Right ventricle myocardium superior (tissue), 1 donor: ENCODE results near the gene FANCC. TPM values are rescaled to one million over a fixed set of nuclear protein-coding genes. Genes with fewer than 3 reads are reported as not detected.

Experiments used
- ATAC-seq: fragments of 200-7000 bp; cut with Tn5 transposase; one replicate; pipeline ENCODE4 v1.9.1; 2020; ENCODE audit warnings: mild to moderate bottlenecking; ENCODE audit not compliant: poor library complexity
- DNase-seq: peaks from one replicate; pipeline ENCODE4 v3.0.0-alpha.2; 2020
- intact Hi-C: fragments of 100-400 bp; cut with DNase I; formaldehyde crosslinking; loops from one replicate; pipeline ENCODE4 v1.11.2; 2022
- total RNA-seq: library from RNA; stranded (reverse); fragmentation: NEBNext Ultra II Directional; extraction: Animal tissue kit (Norgen Biotek cat#: 25700); gene quantifications from one replicate; pipeline ENCODE4 v1.2.1, GENCODE V29; 2021
- donor health status: DM: no; HTN: yes; CAD: no; lungs with severe emphysema.

The FANCC gene
- total RNA-seq, 1 donor from 2014 or later = 4.6 TPM

DNA sequence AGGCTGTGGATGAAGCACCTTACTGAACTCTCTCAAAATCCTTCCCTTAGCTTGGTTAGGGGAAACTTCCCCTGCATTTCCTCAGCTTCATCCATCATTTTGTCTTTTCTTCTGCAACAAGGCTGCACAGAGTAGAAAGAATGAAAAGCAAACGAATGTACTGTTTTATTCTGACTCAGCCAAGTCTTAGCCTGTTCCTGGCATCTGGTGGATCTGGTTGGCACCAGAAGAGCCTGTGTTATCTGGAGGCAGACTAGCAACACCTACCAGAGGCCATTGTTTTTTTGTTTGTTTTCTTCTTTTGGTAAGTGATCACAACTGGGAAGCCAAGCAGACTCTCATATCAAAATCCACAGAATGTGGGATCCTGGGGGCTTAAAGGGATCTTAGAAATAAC, 200.7 kb downstream of the FANCC start:
- intact Hi-C loops = no loop called here
- ATAC-seq = peak; percentile 40
- DNase-seq = no peak

DNA sequence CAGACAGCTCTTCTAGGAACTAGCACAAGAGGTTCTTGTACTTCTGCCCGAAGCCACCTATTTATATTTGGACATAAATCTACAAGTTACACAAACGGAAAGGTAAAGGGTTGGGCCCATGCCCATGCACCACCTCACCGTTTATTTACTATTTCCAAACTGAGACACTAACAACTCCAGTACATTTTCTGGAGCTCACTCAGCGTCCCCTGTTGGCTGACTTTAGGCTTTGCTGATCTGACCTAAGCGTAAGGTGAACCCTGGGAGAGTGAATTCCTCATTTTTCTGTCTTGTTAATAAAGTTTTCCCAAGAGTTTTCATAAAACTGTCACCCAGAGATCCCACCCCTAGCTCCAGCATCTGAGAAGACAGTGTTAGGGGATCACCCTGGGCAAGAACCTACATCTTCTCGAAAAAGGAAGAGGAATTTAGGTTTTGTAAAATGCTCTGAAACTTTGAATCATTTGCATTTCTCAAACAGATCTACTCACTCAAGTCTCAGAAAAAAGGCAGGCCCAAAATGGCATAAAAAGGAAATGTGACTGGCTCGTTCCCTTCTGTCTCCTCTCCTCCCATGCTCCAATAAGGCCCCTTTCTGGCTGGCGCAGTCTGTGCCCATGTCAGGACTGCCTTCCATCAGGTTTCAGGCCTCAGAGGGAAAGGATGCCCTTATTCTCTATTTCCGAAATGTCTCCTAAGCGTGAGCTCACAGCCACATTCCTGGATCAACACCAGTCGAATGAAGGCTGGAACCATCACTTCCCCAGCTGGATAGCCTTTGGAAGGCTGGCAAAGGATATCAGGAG, 201.3 kb downstream of the FANCC start:
- DNase-seq = no peak
- ATAC-seq = peak; percentile 55
- intact Hi-C loops = no loop called here

GRCh38 chr9:95115104-95115503, 202.4 kb downstream of the FANCC start:
- ATAC-seq (no peak), DNase-seq (no peak)
- intact Hi-C loops = no loop called here

- no peak for DNase-seq
- no peak for ATAC-seq
- intact Hi-C loops = no loop called here
Measured at GRCh38 chr9:95112436-95113280, 204.9 kb downstream of the FANCC start.

DNA sequence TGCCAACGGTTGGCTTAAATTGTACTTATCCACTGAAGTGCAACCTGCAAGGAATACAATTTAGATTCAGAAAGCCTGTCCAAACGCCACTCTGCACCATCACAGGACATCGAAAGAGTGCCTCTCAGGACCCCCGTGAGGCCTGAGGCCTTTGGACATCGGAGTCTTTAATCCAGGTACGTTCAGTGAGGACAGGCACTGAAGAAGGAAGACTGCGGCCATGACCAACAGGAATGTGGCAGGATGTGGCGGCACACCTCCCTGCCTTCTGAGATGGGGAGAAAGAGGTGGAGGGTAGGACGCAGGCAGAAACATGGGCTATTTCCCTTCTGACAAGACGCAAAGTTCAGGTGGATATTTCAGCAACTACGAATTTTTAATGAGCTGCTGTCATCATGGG, 205.8 kb downstream of the FANCC start:
- no peak for ATAC-seq
- intact Hi-C loops = no loop called here
- no peak for DNase-seq

DNA sequence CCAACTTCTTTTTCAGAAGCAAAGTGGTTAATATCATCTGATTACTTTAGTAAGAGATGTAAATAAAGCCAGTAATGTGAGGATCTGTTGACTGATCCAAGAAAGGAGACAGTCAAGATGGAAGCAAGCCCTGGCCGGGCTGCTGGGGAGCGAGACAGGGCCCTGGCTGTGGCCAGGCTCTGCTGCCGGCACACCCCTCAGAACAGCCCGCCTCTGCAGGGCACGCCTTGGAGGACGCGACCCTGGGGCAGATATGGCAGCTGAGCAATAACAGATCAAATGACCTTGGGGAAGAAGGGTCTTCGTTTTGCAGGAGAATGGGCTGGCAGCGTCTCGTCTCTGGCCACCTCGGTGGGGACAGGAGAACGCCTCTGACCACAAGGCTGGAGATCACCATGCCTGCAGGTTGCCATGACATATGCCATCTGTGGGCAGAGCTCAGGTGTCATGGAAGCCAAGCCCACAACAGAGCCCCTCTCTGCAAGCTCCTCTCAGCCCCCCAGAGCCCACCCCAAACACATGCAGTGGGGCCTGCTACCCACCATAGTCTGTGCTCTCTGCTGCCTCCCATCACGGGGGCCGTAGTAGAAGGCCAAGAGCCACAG, 206.5 kb downstream of the FANCC start:
- no peak for DNase-seq
- intact Hi-C loops = no loop called here
- ATAC-seq = no peak

- ATAC-seq (no peak), DNase-seq (no peak)
- intact Hi-C loops = no loop called here
Measured at GRCh38 chr9:95109456-95109855, 208.1 kb downstream of the FANCC start.

- intact Hi-C loops = no loop called here
Measured at GRCh38 chr9:95108777-95109176, 208.7 kb downstream of the FANCC start.

GRCh38 chr9:95107976-95108375, 209.5 kb downstream of the FANCC start:
- DNase-seq (peak; percentile 18), ATAC-seq (no peak)
- intact Hi-C loops = no loop called here

More at GRCh38 chr9:95108777-95109176, 208.7 kb downstream of the FANCC start:
- no peak for DNase-seq
- ATAC-seq = no peak

GRCh38 chr9:95107001-95107749, 210.3 kb downstream of the FANCC start:
- ATAC-seq (no peak), DNase-seq (peak; percentile 21)
- intact Hi-C loops = no loop called here

GRCh38 chr9:95105519-95106287, 211.8 kb downstream of the FANCC start:
- DNase-seq (no peak), ATAC-seq (no peak)
- intact Hi-C loops = no loop called here

GRCh38 chr9:95104980-95105379, 212.5 kb downstream of the FANCC start:
- intact Hi-C loops = no loop called here
- ATAC-seq = peak; percentile 11
- DNase-seq = peak; percentile 42

GRCh38 chr9:95104581-95104960, 212.9 kb downstream of the FANCC start:
- DNase-seq (no peak), ATAC-seq (no peak)
- intact Hi-C loops = no loop called here

DNA sequence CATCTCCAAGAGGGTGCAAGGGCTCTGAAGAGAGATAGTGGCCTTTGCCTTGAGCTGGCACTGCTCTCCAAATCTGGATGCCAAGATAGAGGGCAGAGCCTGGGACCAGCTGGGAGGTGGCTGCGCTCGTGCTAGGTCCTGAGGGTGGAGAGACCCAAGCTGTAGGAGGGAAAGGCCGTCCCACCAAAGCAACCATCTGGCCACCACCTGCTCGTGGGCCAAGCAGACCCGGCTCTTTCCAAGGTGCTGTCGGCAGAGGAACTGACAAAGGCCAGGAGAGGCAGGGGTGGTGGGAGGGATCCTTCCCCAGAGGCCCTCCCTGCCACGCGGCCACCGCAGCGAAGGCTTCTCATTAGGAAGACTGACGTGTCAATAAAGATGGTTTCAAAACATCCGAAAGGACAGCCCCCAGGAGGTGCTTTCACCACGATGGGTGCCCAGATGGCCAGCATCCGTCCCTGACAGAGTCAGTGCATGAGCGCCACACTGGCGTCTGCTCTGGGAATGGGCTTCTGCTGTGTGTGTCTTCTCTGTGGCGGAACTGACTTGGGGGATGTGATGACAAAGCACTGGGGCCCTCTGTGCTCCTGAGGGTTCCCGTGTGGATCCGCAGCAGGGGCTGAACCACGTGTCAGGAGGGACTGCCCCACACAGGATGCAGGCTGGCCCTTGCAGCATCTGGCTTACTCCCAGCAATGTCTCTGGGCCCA, 213.5 kb downstream of the FANCC start:
- intact Hi-C loops = no loop called here
- DNase-seq (peak; percentile 50), ATAC-seq (peak; percentile 34)

DNA sequence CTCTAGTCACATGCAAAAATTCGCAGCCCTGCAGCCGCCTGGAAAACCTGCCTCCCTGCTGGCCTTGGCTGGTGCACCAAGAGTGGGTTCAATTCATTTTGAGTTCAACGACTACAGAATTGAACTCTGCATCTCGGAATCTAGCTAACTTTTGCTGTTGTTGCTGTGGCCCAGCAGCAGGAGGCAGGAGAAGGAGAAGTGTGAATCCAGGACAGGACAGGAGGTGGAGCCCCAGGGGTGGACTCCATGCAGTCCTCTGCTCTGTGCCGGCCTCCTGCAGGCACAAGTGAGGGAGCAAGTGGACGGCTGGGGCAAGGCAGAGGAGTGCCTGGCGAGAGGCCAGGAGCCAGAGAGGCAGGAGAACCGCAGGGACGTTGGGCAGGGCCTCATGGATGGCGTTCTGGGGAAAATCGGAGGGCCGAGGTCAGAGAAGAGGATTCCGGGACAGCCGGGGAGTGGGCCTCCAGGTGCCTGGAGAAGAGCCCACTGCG, 214.2 kb downstream of the FANCC start:
- ATAC-seq = peak; percentile 36

DNA sequence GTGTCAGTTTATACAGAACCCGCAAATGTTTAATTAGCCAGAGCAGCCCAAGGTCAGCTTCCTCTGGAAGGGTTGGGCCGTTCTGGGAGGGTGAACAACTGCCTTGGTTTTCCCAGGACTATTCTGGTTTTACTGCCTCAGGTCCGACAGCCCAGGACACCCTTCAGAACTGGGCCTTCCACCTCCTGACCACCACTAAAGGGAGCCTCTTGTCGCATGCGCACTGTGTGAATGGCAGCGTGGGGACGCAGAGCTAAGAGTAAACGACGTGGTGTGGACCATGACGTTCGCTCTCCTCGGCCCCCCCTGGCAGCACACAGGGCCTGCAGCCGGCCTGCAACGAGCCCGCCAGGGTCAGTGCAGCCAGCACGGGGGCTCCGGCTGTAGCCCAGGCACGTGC, 214.9 kb downstream of the FANCC start:
- DNase-seq = peak; percentile 35
- ATAC-seq = no peak
- intact Hi-C loops = no loop called here

More for the DNA sequence above, 214.2 kb downstream of the FANCC start:
- intact Hi-C loops = no loop called here
- DNase-seq = peak; percentile 68

GRCh38 chr9:95102001-95102433, 215.5 kb downstream of the FANCC start:
- DNase-seq (peak; percentile 27), ATAC-seq (peak; percentile 10)
- intact Hi-C loops = no loop called here
